Subcutaneous adipose tissue (tissue), 4 donors: ENCODE results near the gene MB. TPM values are rescaled to one million over a fixed set of nuclear protein-coding genes. Genes with fewer than 3 reads are reported as not detected.

ENCODE experiments used
- CTCF ChIP-seq: fragments of 450-650 bp; IDR thresholded peaks from one replicate; pipeline ENCODE4 v1.5.1; 2016; ENCODE audit warnings: low read depth, mild to moderate bottlenecking, control low read depth, antibody characterized with exemption, moderate library complexity
- total RNA-seq, 4 donors: library from RNA; depleted of rRNA; stranded (reverse); fragments of >200 nt; gene quantifications; one replicate each; pipeline ENCODE4 v1.1.0, GENCODE V29; 2016

MB gene
- total RNA-seq, 4 donors from 2014 or later = not detected

GRCh38 chr22:35592418-35592967 lies 24.6 kb downstream of the MB start:
- TF ChIP-seq CTCF = no peak

- no peak for TF ChIP-seq CTCF
Measured at GRCh38 chr22:35591714-35592417, 25.3 kb downstream of the MB start.

GRCh38 chr22:35590634-35591295 lies 26.4 kb downstream of the MB start:
- no peak for TF ChIP-seq CTCF

GRCh38 chr22:35589756-35590093 lies 27.4 kb downstream of the MB start:
- TF ChIP-seq CTCF = no peak

GRCh38 chr22:35589071-35589755 lies 27.9 kb downstream of the MB start:
- no peak for TF ChIP-seq CTCF

GRCh38 chr22:35587896-35588295 lies 29.2 kb downstream of the MB start:
- TF ChIP-seq CTCF = no peak

- TF ChIP-seq CTCF = no peak
Measured at GRCh38 chr22:35587447-35587870, 29.7 kb downstream of the MB start.
